Measurements from ENCODE around the gene FAM114A1.
A peak's percentile ranks its signal among the peaks of the same experiment; 100 is the strongest.
"Not testable (repeated sequence)": the region's sequence is repeated elsewhere in the genome, so short reads cannot be mapped to it uniquely, and the experiment has no call there.

FAM114A1 gene

GRCh38 chr4:38902695-38903094 is 35.1 kb downstream of the FAM114A1 start:
- DNase-seq, result peak in 1 of 58 donors; percentile 10

GRCh38 chr4:38904090-38904666 is 36.6 kb downstream of the FAM114A1 start:
- no peak for DNase-seq

- DNase-seq, result no peak
Observed at GRCh38 chr4:38904682-38905081, 37.1 kb downstream of the FAM114A1 start.

GRCh38 chr4:38905652-38906385 is 38.2 kb downstream of the FAM114A1 start:
- DNase-seq, result no peak

- DNase-seq, result no peak
Observed at GRCh38 chr4:38907696-38908270, 40.2 kb downstream of the FAM114A1 start.

GRCh38 chr4:38909015-38909414 is 41.4 kb downstream of the FAM114A1 start:
- DNase-seq, result no peak

GRCh38 chr4:38911257-38911656 is 43.7 kb downstream of the FAM114A1 start:
- no peak for DNase-seq

GRCh38 chr4:38914854-38915253 is 47.2 kb downstream of the FAM114A1 start:
- no peak for DNase-seq

- not testable (repeated sequence) for DNase-seq
Observed at GRCh38 chr4:38916267-38916666, 48.7 kb downstream of the FAM114A1 start.

GRCh38 chr4:38917481-38918025 is 49.9 kb downstream of the FAM114A1 start:
- no peak for DNase-seq

- no peak for DNase-seq
Observed at GRCh38 chr4:38919494-38919893, 51.9 kb downstream of the FAM114A1 start.

GRCh38 chr4:38920186-38920585 is 52.6 kb downstream of the FAM114A1 start:
- DNase-seq, result no peak

GRCh38 chr4:38920677-38921076 is 53.1 kb downstream of the FAM114A1 start:
- DNase-seq, result no peak

GRCh38 chr4:38921151-38921550 is 53.5 kb downstream of the FAM114A1 start:
- DNase-seq, result no peak

- DNase-seq, result no peak
Observed at GRCh38 chr4:38923746-38924145, 56.1 kb downstream of the FAM114A1 start.

GRCh38 chr4:38924353-38924752 is 56.7 kb downstream of the FAM114A1 start:
- DNase-seq, result no peak

GRCh38 chr4:38925492-38926413 is 58.1 kb downstream of the FAM114A1 start:
- peak in 37 of 58 donors; percentile 4 to 71 (median 23) for DNase-seq

GRCh38 chr4:38926896-38927295 is 59.3 kb downstream of the FAM114A1 start:
- DNase-seq, result no peak

- DNase-seq, result no peak
Observed at GRCh38 chr4:38928568-38928967, 61.0 kb downstream of the FAM114A1 start.

GRCh38 chr4:38928974-38929373 is 61.4 kb downstream of the FAM114A1 start:
- DNase-seq, result peak in 4 of 58 donors; percentile 4 to 11 (median 6)

GRCh38 chr4:38930204-38930603 is 62.6 kb downstream of the FAM114A1 start:
- no peak for DNase-seq

Measured in anterior cingulate cortex (tissue), 58 donors.